ENCODE data around the gene PIGS.
A peak's percentile ranks its signal among the peaks of the same experiment; 100 is the strongest.
"Not testable (repeated sequence)": the region's sequence is repeated elsewhere in the genome, so short reads cannot be mapped to it uniquely, and the experiment has no call there.

The PIGS gene
- 35.3 to 61.6 (median 49.2) reads per million in 9 experiments for total RNA-seq

DNA sequence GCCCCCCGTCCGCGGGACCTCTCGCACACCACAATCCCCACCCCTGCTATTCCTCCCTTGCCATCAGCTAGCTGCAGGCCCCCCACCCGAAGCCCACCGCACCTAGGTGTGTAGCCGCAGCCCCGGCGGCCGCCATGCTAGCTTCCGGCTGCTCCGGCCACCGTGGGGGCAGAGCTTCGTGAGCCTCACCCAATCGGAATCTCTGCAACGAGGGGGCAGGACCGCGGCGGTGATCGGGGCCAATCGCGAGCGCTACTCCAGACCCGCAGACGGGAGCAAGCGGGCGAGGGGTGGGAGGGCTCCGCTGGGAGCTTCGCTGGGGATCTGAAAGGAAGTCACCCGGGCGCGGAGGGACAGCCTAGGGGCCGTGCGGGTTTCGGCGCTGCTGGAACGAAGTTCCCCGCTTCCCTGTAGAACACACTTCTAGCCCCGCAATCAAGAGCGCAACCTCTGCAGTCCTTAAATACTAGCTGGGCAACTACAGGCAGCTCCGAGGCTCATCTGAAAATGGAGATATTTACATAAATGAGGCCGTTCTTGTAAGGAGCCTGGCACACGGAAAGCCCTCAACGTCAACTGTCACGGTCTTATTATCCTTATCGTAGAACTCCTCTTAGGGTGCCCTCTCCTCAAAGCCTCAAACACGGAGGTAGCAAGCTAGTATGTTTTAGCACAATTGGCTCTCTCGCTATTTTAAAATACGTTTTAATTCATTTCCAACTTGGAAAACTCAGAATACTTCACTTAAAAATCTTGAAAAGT is at the start of gene PIGS:
Gene PIGS, minus strand, starts transcription at position 164 of the 762 bp plus-strand sequence. Its CDS starts 28 bp downstream, at position 136.
- Mint-ChIP-seq H3K9me3 (no peaks in the 10 kb centered on the region), H3K27me3 (no peaks in the 10 kb centered on the region), H3K4me3 (peak within 1 kb of the TSS; percentile 95 to 97), H3K27ac (peak within 1 kb of the TSS; percentile 89 to 90), H3K4me1 (ENCODE audit: low read depth in 2 of 2) (peaks cover 48 to 51% of the 10 kb centered on the region in 2 donors), H3K36me3 (ENCODE audit: insufficient read depth) (peaks cover 13% of the 10 kb centered on the region)
- DNase-seq (peak; percentile 80 to 84 (median 82)), ATAC-seq (replicated peaks) (peak; percentile 95)

DNA sequence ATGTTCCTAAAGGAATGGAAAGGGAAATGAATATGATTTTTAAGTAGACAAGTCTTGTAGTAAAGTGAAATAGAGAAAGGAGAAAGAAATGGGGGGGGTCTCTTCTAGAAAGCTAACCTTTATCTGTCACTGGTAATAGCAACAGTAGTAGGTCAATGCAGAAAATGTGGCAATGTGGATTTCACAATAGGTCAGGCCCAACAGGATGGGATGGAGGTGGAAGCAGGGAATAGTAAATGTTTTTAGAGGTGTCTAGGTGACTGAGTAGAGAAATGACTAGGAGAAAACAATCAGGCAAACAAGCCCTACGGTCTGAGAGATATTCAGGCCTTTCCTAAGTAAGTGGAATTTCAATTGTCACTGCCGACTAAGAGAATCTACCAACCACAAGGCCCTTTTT is 48.7 kb upstream of the PIGS start:
- H3K27me3 Mint-ChIP-seq: no peaks in the 10 kb centered on the region
- no peaks in the 10 kb centered on the region for H3K9me3 Mint-ChIP-seq
- peaks cover 84% of the 10 kb centered on the region for H3K36me3 Mint-ChIP-seq (ENCODE audit: insufficient read depth)
- no peak overlapping the region for H3K4me3 Mint-ChIP-seq
- no peak for DNase-seq
- no peak for ATAC-seq (replicated peaks)
- H3K4me1 Mint-ChIP-seq (ENCODE audit: low read depth in 2 of 2): peaks cover 0 to 3% of the 10 kb centered on the region in 2 donors
- H3K27ac Mint-ChIP-seq: no peak overlapping the region

DNA sequence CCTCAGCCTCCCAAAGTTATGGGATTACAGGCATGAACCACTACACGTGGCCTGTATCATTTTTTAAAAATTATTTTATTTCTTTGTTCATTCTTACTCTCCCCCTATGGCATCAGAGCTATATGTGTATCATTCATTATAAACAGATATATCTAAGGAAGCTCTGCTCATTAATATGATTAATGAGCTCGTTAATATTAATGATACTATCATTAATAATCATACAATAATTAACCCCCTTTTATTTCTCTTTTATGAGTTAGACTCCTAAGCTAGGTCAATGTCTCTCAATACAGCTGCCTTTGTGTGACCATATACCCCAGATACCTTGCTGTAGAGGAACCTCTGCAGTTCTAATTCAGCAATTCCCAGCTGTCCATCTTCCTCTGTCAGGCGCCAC is 47.1 kb upstream of the PIGS start:
- H3K36me3 Mint-ChIP-seq (ENCODE audit: insufficient read depth): peaks cover 85% of the 10 kb centered on the region
- no peak for ATAC-seq (replicated peaks)
- peak overlapping the region in 1 of 2 donors; percentile 60 for H3K27ac Mint-ChIP-seq

DNA sequence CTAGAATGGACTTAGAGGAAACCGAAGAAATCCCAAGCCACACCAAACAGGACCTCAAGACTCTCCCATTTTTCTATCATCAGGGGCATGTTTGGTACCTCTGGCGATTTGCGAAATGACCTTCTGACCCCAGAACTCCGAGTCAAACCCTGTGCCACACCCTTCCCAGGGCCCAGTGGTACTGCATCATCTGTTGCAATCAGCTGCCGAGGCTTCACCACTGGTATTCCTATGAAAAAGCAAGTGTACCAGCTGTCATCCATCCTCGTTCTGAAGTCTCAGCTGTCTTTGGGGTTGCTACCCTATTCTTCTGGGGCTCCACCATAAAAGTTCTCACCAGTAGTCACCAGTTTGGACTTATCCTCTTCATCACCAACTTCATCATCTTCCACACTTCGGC is 45.0 kb upstream of the PIGS start:
- H3K4me1 Mint-ChIP-seq (ENCODE audit: low read depth in 2 of 2): peaks cover 5 to 9% of the 10 kb centered on the region in 2 donors
- H3K4me3 Mint-ChIP-seq: no peak overlapping the region
- H3K9me3 Mint-ChIP-seq: no peaks in the 10 kb centered on the region
- DNase-seq: no peak
- H3K27ac Mint-ChIP-seq: peak overlapping the region in 1 of 2 donors; percentile 29
- no peaks in the 10 kb centered on the region for H3K27me3 Mint-ChIP-seq
- peaks cover 63% of the 10 kb centered on the region for H3K36me3 Mint-ChIP-seq (ENCODE audit: insufficient read depth)
- ATAC-seq (replicated peaks): no peak

More for the DNA sequence above, 47.1 kb upstream of the PIGS start:
- H3K4me3 Mint-ChIP-seq: no peak overlapping the region
- no peak for DNase-seq
- H3K27me3 Mint-ChIP-seq: no peaks in the 10 kb centered on the region
- peaks cover 4 to 5% of the 10 kb centered on the region in 2 donors for H3K4me1 Mint-ChIP-seq (ENCODE audit: low read depth in 2 of 2)
- H3K9me3 Mint-ChIP-seq: no peaks in the 10 kb centered on the region

DNA sequence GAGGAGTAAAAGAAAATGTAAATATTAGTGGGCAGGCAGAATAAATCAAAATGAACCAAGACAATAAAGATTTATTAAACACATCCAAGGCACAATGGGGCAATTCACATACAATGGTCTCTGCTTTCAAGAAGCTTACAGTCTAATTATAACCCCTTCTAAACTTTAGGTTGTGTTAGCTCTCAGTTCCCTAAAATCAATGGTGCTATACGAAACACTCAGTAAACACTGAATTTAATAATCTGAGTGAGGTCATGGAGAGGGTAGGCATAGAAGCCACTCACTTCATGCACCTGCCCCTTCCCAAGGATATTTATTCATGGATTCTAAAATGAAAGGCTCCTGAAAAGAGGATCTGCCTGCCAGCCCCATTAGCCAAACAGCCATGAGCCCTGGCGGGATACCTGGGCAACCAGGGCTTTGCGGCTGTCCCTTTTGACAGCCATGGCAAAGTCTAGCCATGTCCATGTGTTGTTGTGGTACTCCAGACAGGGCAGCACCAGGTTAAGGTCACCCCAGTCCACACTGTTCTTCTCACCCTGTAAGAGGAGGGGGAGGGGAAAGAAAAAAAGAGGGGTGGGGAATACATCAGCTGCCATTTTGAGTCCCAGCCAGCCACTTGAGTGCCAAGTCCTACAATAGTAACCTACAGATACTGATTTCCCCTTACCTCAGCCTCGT is 44.1 kb upstream of the PIGS start:
- no peak overlapping the region for H3K4me3 Mint-ChIP-seq
- peaks cover 54% of the 10 kb centered on the region for H3K36me3 Mint-ChIP-seq (ENCODE audit: insufficient read depth)
- H3K27ac Mint-ChIP-seq: no peak overlapping the region
- H3K27me3 Mint-ChIP-seq: no peaks in the 10 kb centered on the region
- DNase-seq: no peak
- peaks cover 5 to 9% of the 10 kb centered on the region in 2 donors for H3K4me1 Mint-ChIP-seq (ENCODE audit: low read depth in 2 of 2)
- H3K9me3 Mint-ChIP-seq: no peaks in the 10 kb centered on the region
- no peak for ATAC-seq (replicated peaks)

DNA sequence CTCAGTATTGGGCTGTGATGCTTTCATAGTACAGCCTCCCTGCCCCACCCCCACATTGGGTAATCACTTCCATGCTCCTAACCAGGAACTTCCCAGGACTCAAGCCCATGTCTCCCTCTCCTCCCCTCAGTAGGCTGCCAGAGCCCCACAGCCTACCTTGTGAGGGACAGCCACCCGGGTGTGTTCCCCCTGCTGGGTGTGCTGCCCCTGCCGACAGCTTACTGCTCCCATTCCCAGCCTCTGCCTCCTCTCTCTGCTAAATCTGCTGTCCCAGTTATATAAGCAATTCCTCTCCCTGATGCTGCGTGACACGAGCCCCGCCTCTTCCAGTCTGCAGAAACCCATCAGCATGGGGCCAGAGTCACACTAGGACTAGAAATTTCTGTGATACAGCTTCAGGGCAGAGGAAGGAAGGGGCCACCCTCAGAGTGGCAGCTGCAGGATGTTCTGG is 42.6 kb upstream of the PIGS start, which contains the start of gene RSKR:
Gene RSKR, minus strand, starts transcription at position 255 of the 451 bp plus-strand sequence. Its CDS starts 24 bp downstream, at position 231.
- Mint-ChIP-seq H3K9me3 (no peaks in the 10 kb centered on the region), H3K27ac (peak within 1 kb of the TSS; percentile 19 to 74), H3K27me3 (no peaks in the 10 kb centered on the region), H3K4me1 (ENCODE audit: low read depth in 2 of 2) (peaks cover 5 to 9% of the 10 kb centered on the region in 2 donors), H3K36me3 (ENCODE audit: insufficient read depth) (peaks cover 43% of the 10 kb centered on the region), H3K4me3 (no peak within 1 kb of the TSS)
- DNase-seq (no peak), ATAC-seq (replicated peaks) (no peak)

DNA sequence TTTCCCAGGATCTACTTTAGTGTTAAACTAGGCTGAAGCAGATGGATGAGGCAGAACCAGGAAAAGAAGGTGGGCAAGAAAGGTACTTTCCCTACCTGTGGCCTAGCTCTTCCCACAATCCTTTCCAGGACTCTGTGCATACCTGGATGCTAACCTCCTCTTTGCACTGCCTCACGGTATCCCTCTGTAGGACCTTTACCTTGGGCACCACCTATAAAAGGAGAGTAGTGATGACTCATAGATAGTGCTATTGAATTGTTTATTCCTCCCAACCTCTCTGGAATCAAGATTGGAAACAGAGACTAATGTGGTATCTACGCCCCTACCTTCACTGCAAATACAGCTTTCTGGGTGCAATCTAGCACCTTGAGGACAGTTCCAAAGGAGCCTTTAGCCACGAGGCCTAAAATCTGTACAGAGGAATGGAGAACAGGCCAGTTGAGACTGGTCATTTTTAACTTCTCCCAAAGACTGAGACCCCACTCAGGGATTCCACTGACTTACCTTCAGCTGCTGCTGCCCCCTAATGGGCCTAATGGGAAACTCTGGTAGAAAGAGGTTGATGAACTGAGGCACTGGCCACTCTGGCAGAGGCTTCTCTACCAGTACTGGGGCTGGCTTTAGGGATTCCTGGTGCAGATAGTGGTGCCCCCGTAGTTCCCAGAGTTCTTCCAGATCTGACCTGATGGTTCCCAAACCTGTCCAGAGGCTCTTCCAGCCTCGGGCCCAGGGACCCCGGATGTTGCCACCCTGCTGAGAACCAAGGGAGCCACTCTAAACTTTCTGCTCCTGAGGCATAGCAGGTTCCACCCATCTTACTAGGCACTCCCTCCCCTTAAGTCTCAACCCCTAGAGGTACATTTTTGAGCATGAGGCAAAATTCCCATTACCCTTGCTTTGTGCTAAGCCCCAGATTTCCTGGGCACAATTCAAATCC is 41.9 kb upstream of the PIGS start:
- DNase-seq: peak; percentile 23 to 42 (median 35)
- Mint-ChIP-seq H3K27me3 (no peaks in the 10 kb centered on the region), H3K36me3 (ENCODE audit: insufficient read depth) (peaks cover 38% of the 10 kb centered on the region), H3K4me3 (no peak overlapping the region), H3K4me1 (ENCODE audit: low read depth in 2 of 2) (peaks cover 5 to 9% of the 10 kb centered on the region in 2 donors), H3K9me3 (no peaks in the 10 kb centered on the region), H3K27ac (peak overlapping the region in 1 of 2 donors; percentile 74)
- ATAC-seq (replicated peaks): peak; percentile 42

DNA sequence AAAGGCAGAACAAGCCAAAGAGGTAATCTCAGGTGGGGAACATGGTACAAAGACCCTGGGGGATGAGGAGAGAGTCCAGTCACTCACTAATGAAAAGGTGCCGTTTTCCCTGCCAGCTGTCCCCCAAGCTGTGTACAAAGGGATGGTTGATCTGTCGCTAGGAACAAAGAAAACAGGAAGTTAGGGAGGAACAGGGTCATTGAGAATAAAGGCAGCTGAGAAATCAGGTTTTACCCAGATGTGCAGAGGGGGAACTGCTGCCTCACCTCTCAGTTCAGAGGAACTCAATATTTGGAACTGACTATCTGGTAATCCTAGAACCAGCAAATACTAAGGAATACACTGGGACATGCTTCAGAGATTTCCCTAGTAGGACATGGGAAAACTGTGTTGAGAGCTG is 41.2 kb upstream of the PIGS start:
- H3K27ac Mint-ChIP-seq: peak overlapping the region in 1 of 2 donors; percentile 74

DNA sequence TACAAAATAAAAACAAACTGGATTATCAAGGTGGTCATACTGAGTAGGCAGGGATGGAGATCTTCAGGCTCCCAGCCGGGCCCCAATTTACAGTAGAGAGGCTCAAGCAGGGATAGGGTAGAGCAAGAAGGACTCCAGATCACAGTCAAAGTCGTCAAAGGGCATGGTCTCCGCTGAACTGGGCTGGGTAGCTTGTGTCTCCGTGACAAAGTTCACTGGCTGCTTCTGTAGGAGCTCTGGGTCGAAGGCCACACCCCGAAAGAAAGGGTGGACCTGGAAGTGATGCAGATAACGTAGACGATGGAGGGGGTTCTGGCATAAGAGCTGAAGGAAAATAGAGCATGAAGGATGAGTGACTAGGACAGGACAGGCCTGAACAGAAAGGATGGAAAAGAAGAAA is 39.1 kb upstream of the PIGS start:
- peaks cover 23% of the 10 kb centered on the region for H3K36me3 Mint-ChIP-seq (ENCODE audit: insufficient read depth)
- H3K27ac Mint-ChIP-seq: peak overlapping the region in 1 of 2 donors; percentile 1
- peaks cover 5 to 9% of the 10 kb centered on the region in 2 donors for H3K4me1 Mint-ChIP-seq (ENCODE audit: low read depth in 2 of 2)
- no peak for ATAC-seq (replicated peaks)
- no peak overlapping the region for H3K4me3 Mint-ChIP-seq
- no peak for DNase-seq
- no peaks in the 10 kb centered on the region for H3K9me3 Mint-ChIP-seq
- H3K27me3 Mint-ChIP-seq: no peaks in the 10 kb centered on the region

More for the DNA sequence above, 41.2 kb upstream of the PIGS start:
- no peaks in the 10 kb centered on the region for H3K27me3 Mint-ChIP-seq
- no peak overlapping the region for H3K4me3 Mint-ChIP-seq
- no peak for DNase-seq
- no peaks in the 10 kb centered on the region for H3K9me3 Mint-ChIP-seq
- H3K36me3 Mint-ChIP-seq (ENCODE audit: insufficient read depth): peaks cover 31% of the 10 kb centered on the region
- no peak for ATAC-seq (replicated peaks)
- peaks cover 5 to 9% of the 10 kb centered on the region in 2 donors for H3K4me1 Mint-ChIP-seq (ENCODE audit: low read depth in 2 of 2)

DNA sequence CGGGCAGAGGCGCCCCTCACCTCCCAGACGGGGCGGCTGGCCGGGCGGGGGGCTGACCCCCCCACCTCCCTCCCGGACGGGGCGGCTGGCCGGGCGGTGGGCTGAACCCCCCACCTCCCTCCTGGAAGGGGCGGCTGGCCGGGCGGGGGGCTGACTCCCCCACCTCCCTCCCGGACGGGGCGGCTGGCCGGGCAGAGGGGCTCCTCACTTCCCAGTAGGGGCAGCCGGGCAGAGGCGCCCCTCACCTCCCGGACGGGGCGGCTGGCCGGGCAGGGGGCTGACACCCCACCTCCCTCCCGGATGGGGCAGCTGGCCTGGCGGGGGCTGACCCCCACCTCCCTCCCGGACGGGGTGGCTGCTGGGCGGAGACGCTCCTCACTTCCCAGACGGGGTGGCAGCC is 32.7 kb upstream of the PIGS start:
- H3K36me3 Mint-ChIP-seq (ENCODE audit: insufficient read depth): peaks cover 23% of the 10 kb centered on the region
- not testable (repeated sequence) for H3K27me3 Mint-ChIP-seq; H3K9me3 Mint-ChIP-seq; H3K27ac Mint-ChIP-seq; H3K4me1 Mint-ChIP-seq (ENCODE audit: low read depth in 2 of 2); DNase-seq; ATAC-seq (replicated peaks); H3K4me3 Mint-ChIP-seq

DNA sequence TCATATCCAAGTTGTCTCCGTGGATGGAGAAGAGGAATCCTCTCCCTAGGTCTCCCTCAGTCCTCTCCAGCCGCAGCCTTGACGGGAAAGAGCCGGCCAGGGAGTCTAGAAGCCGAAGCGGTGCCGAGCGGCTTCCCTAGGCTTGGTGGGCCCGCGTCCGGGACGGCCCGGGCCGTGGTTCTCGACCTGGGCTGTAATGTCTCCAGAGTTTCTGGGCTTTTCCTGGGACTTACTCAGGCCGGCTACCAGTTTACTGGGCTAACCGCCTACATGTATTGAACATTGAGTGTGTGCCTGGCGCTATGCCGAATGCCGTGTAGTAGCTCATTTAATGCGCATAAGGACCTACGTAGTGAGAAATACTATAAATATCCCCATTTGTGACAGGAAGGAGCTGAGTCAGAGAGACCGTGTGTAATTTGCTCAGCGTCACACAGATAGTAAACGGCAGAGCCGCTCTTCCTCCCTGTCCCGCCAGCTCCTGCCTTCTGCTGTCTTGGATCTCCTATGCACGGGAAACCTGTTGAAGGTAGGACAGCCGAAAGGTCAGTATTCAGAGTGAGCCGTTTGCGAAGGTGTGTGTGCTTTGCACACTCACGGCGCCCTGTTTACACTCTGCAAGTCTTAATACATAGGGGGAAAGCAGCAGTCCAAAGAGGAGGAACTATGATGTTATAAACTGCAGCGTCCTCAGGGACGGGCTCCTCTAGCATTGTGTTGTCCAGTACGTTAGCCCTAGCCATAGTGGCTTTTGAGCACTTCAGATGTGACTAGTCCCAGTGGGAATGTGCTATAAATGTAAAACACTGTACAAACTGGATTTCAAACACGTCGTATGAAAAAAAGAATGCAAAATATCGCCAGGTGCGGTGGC is 28.2 kb upstream of the PIGS start:
- ATAC-seq (replicated peaks) (peak; percentile 61), DNase-seq (peak in 2 of 3 experiments; percentile 49 to 64)
- Mint-ChIP-seq H3K4me3 (peak overlapping the region; percentile 88 to 93), H3K27ac (peak overlapping the region; percentile 96), H3K4me1 (ENCODE audit: low read depth in 2 of 2) (peaks cover 22 to 23% of the 10 kb centered on the region in 2 donors), H3K36me3 (ENCODE audit: insufficient read depth) (peaks cover 16% of the 10 kb centered on the region), H3K9me3 (no peaks in the 10 kb centered on the region), H3K27me3 (no peaks in the 10 kb centered on the region)

DNA sequence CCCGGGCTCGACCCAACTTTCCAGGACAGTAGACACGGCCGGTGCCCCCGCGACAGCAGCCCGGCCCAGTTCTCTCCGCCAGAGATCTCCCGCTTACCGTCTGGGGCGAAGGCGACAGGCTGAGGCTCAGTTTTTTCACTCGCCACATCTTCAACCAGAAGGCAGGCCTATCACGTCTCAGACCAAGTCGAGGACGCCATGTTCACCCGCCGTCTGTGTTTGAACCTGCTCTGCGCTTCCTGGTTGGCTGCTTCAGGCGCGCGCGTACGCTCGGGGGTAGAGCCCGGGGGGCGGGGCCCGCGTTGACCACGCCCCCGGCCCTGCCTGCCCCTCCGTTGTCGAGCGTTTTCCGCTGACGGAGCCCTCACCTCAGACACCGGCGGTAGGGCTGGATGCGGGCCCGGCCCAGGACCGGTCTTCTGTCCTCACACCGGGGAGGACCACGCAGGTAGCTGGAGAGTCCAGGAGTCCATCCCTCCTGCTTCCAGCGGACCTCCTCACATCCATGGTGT is 27.5 kb upstream of the PIGS start, which contains the start of gene SPAG5:
Gene SPAG5, minus strand, starts transcription at position 227 of the 512 bp plus-strand sequence. Its CDS starts 79 bp downstream, at position 148.
- ATAC-seq (replicated peaks) (peak; percentile 91), DNase-seq (peak; percentile 90 to 96 (median 92))
- peak within 1 kb of the TSS; percentile 88 to 93 for H3K4me3 Mint-ChIP-seq
- H3K27me3 Mint-ChIP-seq: no peaks in the 10 kb centered on the region
- no peaks in the 10 kb centered on the region for H3K9me3 Mint-ChIP-seq
- peak within 1 kb of the TSS; percentile 96 for H3K27ac Mint-ChIP-seq
- peaks cover 22 to 23% of the 10 kb centered on the region in 2 donors for H3K4me1 Mint-ChIP-seq (ENCODE audit: low read depth in 2 of 2)
- H3K36me3 Mint-ChIP-seq (ENCODE audit: insufficient read depth): peaks cover 14% of the 10 kb centered on the region
